OCI-LY1 (cell line): Measurements from ENCODE around the gene DROSHA.

ENCODE experiments used
- H2AFZ ChIP-seq: fragments of 200-600 bp; sonication (generic), shearing (Covaris generic); 2 replicates; pipeline ENCODE4 v1.6.0; 2014; ENCODE audit warnings: antibody characterized with exemption, mild to moderate bottlenecking, low read length
- H3F3A ChIP-seq: fragments of 200-600 bp; sonication (generic), shearing (Covaris generic); 2 replicates; pipeline ENCODE4 v1.6.0; 2014; ENCODE audit warnings: mild to moderate bottlenecking, antibody characterized with exemption, low read length, moderate library complexity; ENCODE audit not compliant: insufficient read depth
- H3K27ac ChIP-seq: fragments of 200-600 bp; sonication (generic); 2 replicates; pipeline ENCODE4 v1.5.1; 2014; ENCODE audit warnings: low read length, mixed run types, mild to moderate bottlenecking, low read depth; ENCODE audit not compliant: poor library complexity, severe bottlenecking
- H3K27me3 ChIP-seq: fragments of 200-600 bp; sonication (generic); 2 replicates; pipeline ENCODE4 v1.6.0; 2014; ENCODE audit warnings: antibody characterized with exemption, mild to moderate bottlenecking, low read length, moderate library complexity; ENCODE audit not compliant: insufficient read depth
- H3K36me3 ChIP-seq: fragments of 200-600 bp; sonication (generic); 2 replicates; pipeline ENCODE4 v1.6.1; 2014; ENCODE audit warnings: mild to moderate bottlenecking, antibody characterized with exemption, low read length, moderate library complexity, mixed read lengths; ENCODE audit not compliant: insufficient read depth
- H3K4me1 ChIP-seq: fragments of 200-600 bp; sonication (generic); 2 replicates; pipeline ENCODE4 v1.5.1; 2014; ENCODE audit warnings: mild to moderate bottlenecking, low read length, moderate library complexity; ENCODE audit not compliant: insufficient read depth, severe bottlenecking
- H3K4me2 ChIP-seq: fragments of 200-600 bp; sonication (generic), shearing (Covaris generic); 2 replicates; pipeline ENCODE4 v1.6.1; 2014; ENCODE audit warnings: low read length
- H3K4me3 ChIP-seq: fragments of 200-600 bp; sonication (generic); 2 replicates; pipeline ENCODE4 v1.5.1; 2014; ENCODE audit warnings: low read length, low read depth, mild to moderate bottlenecking, mixed read lengths; ENCODE audit not compliant: poor library complexity, severe bottlenecking
- H3K79me2 ChIP-seq: fragments of 200-600 bp; shearing (Covaris generic); 2 replicates; pipeline ENCODE4 v1.6.1; 2016; ENCODE audit warnings: mixed run types, low read length, mixed read lengths; ENCODE audit not compliant: insufficient read depth
- H3K9ac ChIP-seq: fragments of 200-600 bp; sonication (generic), shearing (Covaris generic); 2 replicates; pipeline ENCODE4 v1.6.1; 2014; ENCODE audit warnings: mild to moderate bottlenecking, low read length, mixed read lengths
- H3K9me2 ChIP-seq: fragments of 200-600 bp; sonication (generic), shearing (Covaris generic); 2 replicates; pipeline ENCODE4 v1.6.1; 2014; ENCODE audit warnings: low read depth, mild to moderate bottlenecking, low read length, mixed read lengths
- H3K9me3 ChIP-seq: fragments of 200-600 bp; shearing (Covaris generic); 2 replicates; pipeline ENCODE4 v1.6.1; 2014; ENCODE audit warnings: low read length, mixed read lengths
- H4K20me1 ChIP-seq: fragments of 200-600 bp; sonication (generic), shearing (Covaris generic); 2 replicates; pipeline ENCODE4 v1.6.0; 2016; ENCODE audit warnings: mild to moderate bottlenecking, low read length; ENCODE audit not compliant: insufficient read depth
- CTCF ChIP-seq: fragments of 200-600 bp; sonication (generic), shearing (Covaris generic); IDR thresholded peaks from 2 replicates; pipeline ENCODE4 v1.5.1; 2017; ENCODE audit warnings: mild to moderate bottlenecking, antibody characterized with exemption, low read length, moderate library complexity, mixed read lengths
- EZH2 ChIP-seq: fragments of 200-600 bp; sonication (generic), shearing (Covaris generic); IDR thresholded peaks from 2 replicates; pipeline ENCODE4 v1.8.0; 2017; ENCODE audit warnings: borderline replicate concordance, mixed run types, mild to moderate bottlenecking, antibody characterized with exemption, low read length, moderate library complexity, mixed read lengths

The DROSHA gene

DNA sequence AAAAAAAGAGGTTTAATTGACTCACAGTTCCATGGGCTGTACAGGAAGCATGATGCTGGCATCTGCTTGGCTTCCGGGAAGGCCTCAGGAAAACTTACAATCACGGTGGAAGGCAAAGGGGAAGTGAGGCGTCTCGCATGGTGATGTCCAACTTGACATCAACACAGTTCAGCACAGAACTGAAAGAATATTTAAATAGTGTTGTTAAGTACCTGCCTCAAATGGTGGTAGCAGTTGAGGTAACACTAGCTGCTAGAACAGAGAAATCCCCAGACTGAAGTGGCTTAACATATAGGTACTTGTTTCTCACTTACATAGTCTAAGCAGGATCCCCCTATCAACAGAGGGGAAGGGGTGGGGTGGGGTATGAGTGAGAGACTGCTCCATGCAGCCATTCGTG lies 141.6 kb downstream of the DROSHA start:
- TF ChIP-seq EZH2 (no peak), CTCF (no peak)
- no peak overlapping the region for H3K4me3 ChIP-seq
- no peak overlapping the region for H3K4me2 ChIP-seq
- H3F3A ChIP-seq = no peaks in the 10 kb centered on the region
- no peaks in the 10 kb centered on the region for H3K9me3 ChIP-seq
- H2AFZ ChIP-seq = no peak overlapping the region
- no peaks in the 10 kb centered on the region for H4K20me1 ChIP-seq
- no peaks in the 10 kb centered on the region for H3K9me2 ChIP-seq
- no peak overlapping the region for H3K9ac ChIP-seq
- H3K27ac ChIP-seq = no peak overlapping the region
- H3K36me3 ChIP-seq = no peaks in the 10 kb centered on the region
- H3K27me3 ChIP-seq = no peaks in the 10 kb centered on the region
- no peaks in the 10 kb centered on the region for H3K79me2 ChIP-seq
- no peaks in the 10 kb centered on the region for H3K4me1 ChIP-seq

GRCh38 chr5:31385774-31386537 lies 145.9 kb downstream of the DROSHA start:
- Histone ChIP-seq H2AFZ (no peak overlapping the region), H3K27me3 (no peaks in the 10 kb centered on the region), H3K27ac (no peak overlapping the region), H3F3A (no peaks in the 10 kb centered on the region), H3K9me2 (no peaks in the 10 kb centered on the region), H3K9me3 (no peaks in the 10 kb centered on the region), H3K4me2 (no peak overlapping the region), H4K20me1 (no peaks in the 10 kb centered on the region), H3K4me3 (no peak overlapping the region), H3K79me2 (no peaks in the 10 kb centered on the region), H3K36me3 (no peaks in the 10 kb centered on the region), H3K4me1 (no peaks in the 10 kb centered on the region), H3K9ac (no peak overlapping the region)
- TF ChIP-seq CTCF = no peak
- no peak for TF ChIP-seq EZH2

DNA sequence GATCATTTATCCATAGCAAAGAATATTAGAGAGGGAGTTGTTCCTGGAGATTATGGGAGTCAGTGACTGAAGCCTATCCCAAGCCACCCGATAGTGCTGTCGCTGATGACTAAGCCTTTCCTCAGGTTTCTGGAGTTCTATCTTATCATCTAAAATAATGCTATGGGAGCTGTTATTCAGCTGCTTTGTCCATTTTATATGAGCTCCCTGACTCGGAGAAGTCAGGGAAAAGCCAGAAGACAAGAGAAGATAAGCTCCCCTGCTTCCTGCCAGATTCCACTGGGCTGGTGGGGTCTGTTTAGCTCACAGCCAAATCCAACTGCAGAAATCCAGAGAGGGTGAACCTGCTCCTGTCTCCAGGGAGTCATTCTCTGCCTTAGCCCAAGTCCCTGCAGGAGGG lies 148.2 kb downstream of the DROSHA start:
- TF ChIP-seq CTCF (no peak), EZH2 (no peak)
- Histone ChIP-seq H3K9ac (no peak overlapping the region), H3K4me3 (no peak overlapping the region), H3F3A (no peaks in the 10 kb centered on the region), H3K4me2 (no peak overlapping the region), H3K27ac (no peak overlapping the region), H3K27me3 (no peaks in the 10 kb centered on the region), H2AFZ (no peak overlapping the region), H3K79me2 (no peaks in the 10 kb centered on the region), H4K20me1 (no peaks in the 10 kb centered on the region), H3K9me3 (no peaks in the 10 kb centered on the region), H3K4me1 (no peaks in the 10 kb centered on the region), H3K9me2 (no peaks in the 10 kb centered on the region), H3K36me3 (no peaks in the 10 kb centered on the region)
